Fibroblast of skin of right biceps (primary cell): ENCODE results near the gene TBL2.
"Not testable (repeated sequence)": the region's sequence is repeated elsewhere in the genome, so short reads cannot be mapped to it uniquely, and the experiment has no call there.

Experiments
- DNase-seq: peaks from one replicate; pipeline ENCODE4 v3.0.0-alpha.2; 2013

TBL2 gene

DNA sequence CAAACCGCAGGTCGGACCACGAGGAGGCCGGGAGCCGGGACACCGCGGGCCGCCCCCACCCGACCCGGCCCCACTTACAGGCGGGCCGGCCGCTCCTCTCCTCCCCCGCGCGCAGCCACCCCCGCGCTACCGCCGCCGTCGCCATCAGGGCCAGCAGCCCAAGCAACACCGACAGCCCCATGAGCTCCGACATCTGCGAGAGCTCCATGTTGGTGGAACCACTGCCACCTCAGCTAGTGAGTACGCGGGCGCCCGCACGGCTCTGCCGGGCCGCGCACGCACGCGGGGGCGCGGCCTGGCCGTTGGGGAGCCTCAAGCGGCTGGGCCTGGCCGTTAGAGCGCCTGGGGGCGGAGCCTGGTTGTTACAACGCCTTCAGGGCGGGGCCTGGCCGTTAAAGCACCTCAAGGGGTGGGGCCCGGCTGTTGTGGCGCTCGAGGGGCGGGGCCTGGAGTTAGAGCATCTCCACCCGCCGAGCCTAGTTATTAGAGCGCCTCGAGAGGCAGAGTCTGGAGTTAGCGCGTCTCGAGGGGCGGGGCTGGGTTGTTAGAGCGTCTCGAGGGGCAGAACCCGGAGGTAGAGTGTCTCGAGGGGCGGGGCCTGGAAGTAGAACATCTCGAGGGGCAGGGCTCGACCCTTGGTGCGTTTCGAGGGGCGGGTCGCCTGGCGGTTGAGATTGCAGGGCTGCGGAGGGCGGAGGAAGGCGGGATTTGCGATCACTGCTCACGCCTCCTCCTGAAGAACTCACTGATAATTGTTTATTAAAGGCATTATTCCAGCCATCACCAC is at the start of gene TBL2:
TSS of gene TBL2 (minus strand) at position 238 of the 787 bp plus-strand sequence. CDS start at position 208, 30 bp downstream.
- DNase-seq: peak; percentile 98

GRCh38 chr7:73626814-73627213 is 48.4 kb upstream of the TBL2 start:
- DNase-seq: no peak

- no peak for DNase-seq
These were observed 46.9 kb upstream of the TBL2 start for GRCh38 chr7:73625276-73625675.

DNA sequence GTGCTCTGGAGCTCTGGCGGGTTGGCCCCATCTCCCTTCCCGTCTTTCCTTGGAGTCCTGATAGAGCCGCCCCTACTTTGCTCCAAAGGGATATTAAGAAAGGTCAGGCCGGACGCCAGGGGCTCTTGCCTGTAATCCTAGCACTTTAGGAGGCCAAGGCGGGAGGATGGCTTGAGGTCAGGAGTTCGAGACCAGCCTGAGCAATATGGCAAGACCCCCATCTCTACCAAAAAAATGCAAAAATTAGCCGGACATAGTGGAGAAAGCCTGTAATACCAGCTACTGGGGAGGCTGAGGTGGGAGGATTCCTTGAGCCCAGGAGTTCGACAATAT is 46.3 kb upstream of the TBL2 start:
- no peak for DNase-seq

DNA sequence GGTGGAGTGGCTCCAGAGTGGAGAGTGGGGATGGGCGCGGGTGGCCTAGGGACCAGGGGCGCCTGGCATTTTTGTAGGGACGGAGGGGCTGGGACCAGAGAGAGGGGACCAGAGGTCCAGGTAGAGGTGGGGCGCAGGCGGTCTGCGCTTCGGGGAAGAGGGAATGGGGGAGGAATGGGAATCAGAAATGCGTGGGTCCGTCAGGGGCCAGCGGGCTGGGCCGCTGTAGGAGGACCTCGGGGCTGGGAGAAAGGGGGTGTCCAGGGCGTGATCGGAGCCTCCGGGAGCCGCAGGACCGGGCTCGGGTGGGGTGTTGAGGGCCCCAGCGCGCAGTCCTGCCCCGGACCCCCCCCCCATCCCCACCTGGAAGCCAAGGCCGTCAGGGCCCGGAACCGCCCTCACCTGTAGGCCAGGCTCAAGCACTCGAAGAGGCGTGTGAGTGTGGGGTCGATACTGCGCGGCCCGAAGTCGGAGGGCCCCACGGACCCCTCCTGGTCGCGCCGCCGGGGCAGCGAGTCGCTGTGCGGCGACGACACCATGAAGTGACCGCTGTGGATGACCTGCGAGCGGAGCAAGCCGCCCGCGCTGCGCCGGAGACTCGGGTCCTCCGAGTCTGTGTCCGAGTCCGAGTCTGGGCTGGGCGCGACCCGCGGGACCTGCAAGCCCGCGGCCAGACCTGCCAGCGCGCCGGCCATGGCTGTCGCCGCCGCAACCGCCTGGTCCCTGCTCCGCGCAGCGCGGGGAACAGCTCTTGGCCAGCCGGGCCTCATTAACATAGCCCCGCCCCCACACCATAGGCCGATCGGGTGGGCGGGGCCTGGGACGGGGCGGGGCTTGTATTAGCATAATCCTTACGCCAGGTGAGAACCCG is 45.7 kb upstream of the TBL2 start, which contains the start of gene MLXIPL:
TSS of gene MLXIPL (minus strand) at position 725 of the 871 bp plus-strand sequence. CDS start at position 695, 30 bp downstream.
- peak; percentile 47 for DNase-seq

GRCh38 chr7:73622909-73623797 is 44.8 kb upstream of the TBL2 start:
- DNase-seq: no peak

- DNase-seq: no peak
These were observed 44.1 kb upstream of the TBL2 start for GRCh38 chr7:73622527-73622908.

DNA sequence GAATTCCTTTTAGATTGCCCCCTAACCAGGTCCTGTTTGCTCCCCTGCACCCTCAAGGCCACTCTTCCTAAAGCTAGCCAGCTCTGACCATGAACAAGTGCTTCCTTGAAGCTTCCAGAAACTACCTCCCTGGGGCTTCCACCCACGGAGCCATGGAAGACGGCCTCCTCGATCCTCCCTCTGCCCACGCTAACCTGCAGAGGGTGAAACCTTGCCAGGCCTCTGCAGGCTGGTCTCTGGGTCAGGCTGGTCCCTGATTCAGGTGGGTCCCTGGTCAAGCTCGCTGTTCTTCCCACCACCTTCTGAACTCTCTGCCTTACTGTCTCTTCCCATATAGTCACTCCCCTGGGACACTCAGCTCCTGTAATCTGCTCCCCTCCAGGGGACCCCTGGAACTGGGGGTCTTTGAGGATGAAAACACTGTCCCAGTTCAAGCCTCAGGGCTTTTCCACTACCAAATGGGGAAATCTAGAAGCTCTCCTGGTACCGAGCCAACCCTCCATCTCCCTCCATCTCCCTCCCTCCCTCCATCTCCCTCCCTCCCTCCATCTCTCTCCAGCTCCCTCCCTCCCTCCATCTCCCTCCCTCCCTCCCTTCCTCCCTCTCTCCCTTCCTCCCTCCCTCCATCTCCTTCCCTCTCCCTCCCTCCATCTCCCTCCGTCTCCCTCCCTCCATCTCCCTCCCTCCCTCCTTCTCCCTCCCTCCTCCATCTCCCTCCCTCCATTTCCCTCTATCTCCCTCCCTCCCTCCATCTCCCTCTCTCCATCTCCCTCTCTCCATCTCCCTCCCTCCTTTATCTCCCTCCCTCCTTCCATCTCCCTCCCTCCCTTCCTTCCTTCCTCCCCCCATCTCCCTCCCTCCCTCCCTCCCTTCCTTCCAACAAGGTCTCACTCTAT is 43.0 kb upstream of the TBL2 start:
- DNase-seq: no peak

GRCh38 chr7:73619394-73619793 is 41.0 kb upstream of the TBL2 start:
- DNase-seq: not testable (repeated sequence)

DNA sequence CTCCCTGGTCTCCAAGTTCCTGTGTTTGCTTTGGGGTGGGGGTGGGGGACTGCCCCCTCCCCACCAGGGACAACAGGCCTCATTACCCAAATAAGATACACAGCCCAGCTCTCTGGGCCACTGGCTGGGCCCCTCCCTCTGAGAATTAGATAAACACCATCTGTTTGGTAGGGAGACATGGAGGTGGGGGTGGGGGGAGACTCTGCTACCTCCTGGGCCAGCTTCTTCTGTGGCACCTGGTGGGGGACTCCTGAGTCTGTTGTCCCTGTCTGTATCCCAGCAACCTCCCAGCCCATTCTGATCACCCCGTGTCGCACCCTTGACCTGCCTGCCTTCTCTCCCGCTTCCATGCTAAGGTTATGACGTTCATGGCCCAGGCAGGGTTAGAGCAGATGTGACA is 40.2 kb upstream of the TBL2 start:
- DNase-seq: no peak

- not testable (repeated sequence) for DNase-seq
These were observed 39.1 kb upstream of the TBL2 start for GRCh38 chr7:73617520-73617919.

GRCh38 chr7:73615886-73616285 is 37.5 kb upstream of the TBL2 start:
- DNase-seq: no peak

DNA sequence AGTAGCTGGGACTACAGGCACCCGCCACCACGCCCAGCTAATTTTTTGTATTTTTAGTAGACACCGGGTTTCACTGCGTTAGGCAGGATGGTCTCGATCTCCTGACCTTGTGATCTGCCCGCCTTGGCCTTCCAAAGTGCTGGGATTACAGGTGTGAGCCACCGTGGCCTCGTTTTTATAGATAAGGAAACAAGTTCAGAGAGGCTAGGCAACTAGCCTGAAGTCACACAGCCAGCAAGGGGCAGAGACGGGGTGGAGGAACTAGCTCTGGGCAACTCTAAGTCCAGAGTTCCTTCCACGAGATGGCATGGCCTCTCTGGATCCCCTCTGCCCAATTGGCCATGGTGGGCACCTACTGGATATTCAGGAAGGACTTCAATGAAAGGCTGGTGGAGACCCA is 36.6 kb upstream of the TBL2 start:
- not testable (repeated sequence) for DNase-seq

DNA sequence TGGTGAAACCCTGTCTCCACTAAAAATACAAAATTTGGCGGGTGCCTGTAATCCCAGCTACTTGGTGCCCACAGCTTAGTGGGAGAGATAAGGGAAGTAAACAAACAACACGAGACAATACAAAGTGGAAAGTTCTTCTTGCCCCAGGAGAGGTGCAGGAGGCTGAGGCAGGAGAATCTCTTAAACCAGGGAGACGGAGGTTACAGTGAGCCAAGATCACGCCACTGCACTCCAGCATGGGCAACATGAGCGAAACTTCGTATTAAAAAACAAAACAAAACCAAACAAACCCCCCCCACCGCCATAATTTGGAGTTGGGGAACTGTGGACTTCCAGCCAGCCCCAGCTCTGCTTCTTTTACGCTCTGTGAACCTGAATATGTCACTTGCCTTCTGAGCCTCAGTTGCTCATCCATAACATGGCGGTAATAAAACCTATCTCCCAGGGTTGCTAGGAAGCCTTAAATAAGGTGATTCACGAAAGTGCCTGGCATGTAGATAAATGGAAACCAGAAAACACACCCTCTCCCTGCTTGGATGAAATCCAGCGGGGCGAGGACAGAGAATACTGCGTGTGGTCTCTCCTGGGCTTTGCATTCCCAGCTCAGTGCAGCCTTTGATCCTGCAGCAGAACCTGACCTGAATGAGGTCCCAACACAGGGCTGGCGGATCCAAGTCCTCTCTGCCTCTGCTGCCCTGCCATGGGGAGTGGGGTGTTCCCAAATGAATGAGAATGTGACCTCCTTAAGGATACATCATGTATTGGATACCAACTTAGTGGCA is 35.8 kb upstream of the TBL2 start:
- peak; percentile 22 for DNase-seq

- peak; percentile 22 for DNase-seq
These were observed 34.4 kb upstream of the TBL2 start for GRCh38 chr7:73612598-73613269.

- no peak for DNase-seq
These were observed 32.7 kb upstream of the TBL2 start for GRCh38 chr7:73611017-73611555.

DNA sequence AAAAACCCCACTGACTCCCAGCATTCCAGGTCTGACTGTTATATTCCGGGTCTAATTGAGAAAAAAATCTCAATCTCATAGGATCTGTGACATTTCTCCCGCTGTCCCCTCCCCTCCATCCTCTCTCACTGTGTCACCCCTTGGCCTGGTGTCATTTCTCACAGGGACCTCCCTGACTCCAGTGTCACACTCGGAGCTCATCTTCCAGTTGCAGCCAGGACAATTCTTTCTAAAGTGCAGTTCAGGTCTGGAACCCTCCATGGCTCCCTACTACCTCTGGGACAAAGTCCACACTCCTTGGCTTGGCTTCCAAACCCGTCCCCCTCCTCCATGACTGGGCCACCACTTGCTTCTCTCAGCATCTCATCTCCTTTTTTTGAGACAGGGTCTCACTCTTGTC is 31.7 kb upstream of the TBL2 start:
- DNase-seq: no peak

GRCh38 chr7:73607692-73607983 is 29.3 kb upstream of the TBL2 start:
- DNase-seq: not testable (repeated sequence)

DNA sequence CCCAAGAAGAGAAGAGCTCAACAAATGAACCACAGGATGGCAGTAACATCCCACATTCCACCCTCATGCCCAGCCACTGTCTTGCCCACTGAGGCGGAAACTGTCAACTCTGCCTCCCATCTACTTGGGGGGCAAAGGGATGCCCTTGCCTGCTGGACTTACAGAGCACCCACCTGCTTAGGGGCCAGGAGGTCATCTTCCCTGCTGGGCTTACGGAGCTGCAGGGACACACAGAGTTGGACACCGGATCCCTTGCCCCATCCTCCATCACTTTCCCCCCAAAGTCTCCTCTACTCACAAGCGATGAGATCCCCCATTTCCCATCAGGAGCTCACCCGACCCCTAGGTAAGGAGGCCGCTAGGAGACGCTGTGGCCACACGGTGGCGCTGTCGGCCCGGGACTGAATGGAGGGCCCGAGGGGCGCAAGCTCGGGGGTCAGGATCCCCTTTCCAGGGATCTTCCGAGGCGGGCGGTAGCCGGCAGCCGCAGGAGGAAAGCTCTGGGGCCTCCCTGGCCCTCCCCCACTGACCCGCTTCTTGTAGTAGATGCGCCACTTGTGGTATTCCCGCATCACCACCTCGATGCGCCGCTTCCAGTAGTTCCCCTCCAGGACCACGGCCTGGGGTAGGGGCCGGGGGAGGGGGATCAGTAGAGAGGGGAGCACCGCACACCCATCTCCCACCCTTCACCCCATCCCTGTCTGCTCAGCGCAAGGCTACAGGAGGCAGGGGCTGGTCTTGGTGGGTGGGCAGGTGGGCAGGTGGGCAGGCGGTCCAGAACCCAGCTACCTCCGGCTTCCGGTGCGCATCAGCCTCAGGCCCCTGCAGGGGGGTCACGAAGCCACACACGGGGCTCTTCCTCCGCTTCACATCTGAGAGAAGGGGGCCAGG is 28.7 kb upstream of the TBL2 start:
- DNase-seq: peak; percentile 36
